Neutrophil (primary cell): ENCODE data around the gene IQSEC1.

ENCODE experiments used
- H3K27ac ChIP-seq: fragments of 200-600 bp; sonication (generic); 2 replicates; pipeline ENCODE4 v1.5.1; 2016; ENCODE audit warnings: mild to moderate bottlenecking, moderate library complexity
- H3K27me3 ChIP-seq: fragments of 200-600 bp; sonication (generic); 2 replicates; pipeline ENCODE4 v1.6.0; 2016; ENCODE audit warnings: mild to moderate bottlenecking
- H3K36me3 ChIP-seq: fragments of 200-600 bp; sonication (generic); 2 replicates; pipeline ENCODE4 v1.5.1; 2017
- H3K4me1 ChIP-seq, 2 experiments: fragments of 200-600 bp in 1 of 2; sonication (generic) in 1 of 2; 1 replicate in 1 of 2; 2 replicates in 1 of 2; pipeline versions ENCODE4 v1.5.1 to v1.6.1; 2013 to 2016; ENCODE audit warnings: low read depth in 1 of 2, low read length in 1 of 2, mild to moderate bottlenecking in 1 of 2, moderate library complexity in 1 of 2; ENCODE audit not compliant: control insufficient read depth in 1 of 2, insufficient read depth in 1 of 2
- H3K4me3 ChIP-seq, 2 experiments: fragments of 200-600 bp in 1 of 2; sonication (generic) in 1 of 2; 1 replicate in 1 of 2; 2 replicates in 1 of 2; pipeline ENCODE4 v1.5.1; 2013 to 2016; ENCODE audit warnings: low read depth in 1 of 2, low read length in 1 of 2, mild to moderate bottlenecking in 1 of 2, moderate library complexity in 1 of 2
- H3K9me3 ChIP-seq: fragments of 200-600 bp; sonication (generic); 2 replicates; pipeline ENCODE4 v1.5.1; 2016
- TF ChIP-seq, protein P1 (sequence below): fragments of 200-600 bp; sonication (generic); IDR thresholded peaks from 2 replicates; pipeline ENCODE4 v1.5.1; 2016; ENCODE audit warnings: antibody characterized with exemption

The IQSEC1 gene

GRCh38 chr3:13073326-13074005 is at the start of gene IQSEC1:
Gene IQSEC1, minus strand, starts transcription at chr3:13073429. Its CDS starts 415 bp downstream, at chr3:13073014.
- TF ChIP-seq, protein P1, sequence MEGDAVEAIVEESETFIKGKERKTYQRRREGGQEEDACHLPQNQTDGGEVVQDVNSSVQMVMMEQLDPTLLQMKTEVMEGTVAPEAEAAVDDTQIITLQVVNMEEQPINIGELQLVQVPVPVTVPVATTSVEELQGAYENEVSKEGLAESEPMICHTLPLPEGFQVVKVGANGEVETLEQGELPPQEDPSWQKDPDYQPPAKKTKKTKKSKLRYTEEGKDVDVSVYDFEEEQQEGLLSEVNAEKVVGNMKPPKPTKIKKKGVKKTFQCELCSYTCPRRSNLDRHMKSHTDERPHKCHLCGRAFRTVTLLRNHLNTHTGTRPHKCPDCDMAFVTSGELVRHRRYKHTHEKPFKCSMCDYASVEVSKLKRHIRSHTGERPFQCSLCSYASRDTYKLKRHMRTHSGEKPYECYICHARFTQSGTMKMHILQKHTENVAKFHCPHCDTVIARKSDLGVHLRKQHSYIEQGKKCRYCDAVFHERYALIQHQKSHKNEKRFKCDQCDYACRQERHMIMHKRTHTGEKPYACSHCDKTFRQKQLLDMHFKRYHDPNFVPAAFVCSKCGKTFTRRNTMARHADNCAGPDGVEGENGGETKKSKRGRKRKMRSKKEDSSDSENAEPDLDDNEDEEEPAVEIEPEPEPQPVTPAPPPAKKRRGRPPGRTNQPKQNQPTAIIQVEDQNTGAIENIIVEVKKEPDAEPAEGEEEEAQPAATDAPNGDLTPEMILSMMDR: no peak
- no peak within 1 kb of the TSS for H3K4me3 ChIP-seq
- H3K9me3 ChIP-seq: no peaks in the 10 kb centered on the region
- H3K4me1 ChIP-seq: peaks cover 11 to 14% of the 10 kb centered on the region in 2 experiments
- H3K27ac ChIP-seq: no peak within 1 kb of the TSS
- H3K36me3 ChIP-seq: no peaks in the 10 kb centered on the region
- peaks cover 70% of the 10 kb centered on the region for H3K27me3 ChIP-seq

GRCh38 chr3:13122081-13123012 is 49.1 kb upstream of the IQSEC1 start:
- Histone ChIP-seq H3K36me3 (no peaks in the 10 kb centered on the region), H3K4me1 (no peaks in the 10 kb centered on the region), H3K27me3 (peaks cover 6% of the 10 kb centered on the region), H3K27ac (no peak overlapping the region), H3K9me3 (no peaks in the 10 kb centered on the region), H3K4me3 (no peak overlapping the region)
- TF ChIP-seq, protein P1: no peak

DNA sequence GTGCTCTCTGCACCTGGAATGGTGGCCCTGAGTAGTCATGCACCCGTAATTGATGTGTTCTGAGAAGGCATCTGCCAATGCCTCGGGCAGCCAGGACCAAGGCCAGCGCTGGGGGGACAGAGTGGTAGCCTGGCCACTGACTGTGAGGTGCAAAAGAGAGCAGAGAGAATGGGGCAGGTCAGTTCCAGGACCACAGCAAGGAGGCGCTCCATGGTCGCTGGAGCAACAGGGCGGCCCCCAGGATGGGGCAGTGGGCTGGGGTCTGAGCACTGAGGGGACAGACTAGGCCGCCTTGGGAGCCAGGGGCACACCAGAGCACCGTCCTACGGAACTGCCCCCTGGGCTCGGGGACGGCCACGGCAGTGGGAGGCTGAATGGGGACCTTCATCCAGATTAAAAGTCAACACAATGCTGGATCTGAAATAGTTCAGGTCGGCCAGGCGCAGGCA is 48.3 kb upstream of the IQSEC1 start:
- Histone ChIP-seq H3K9me3 (no peaks in the 10 kb centered on the region), H3K27me3 (peaks cover 6% of the 10 kb centered on the region), H3K27ac (no peak overlapping the region), H3K4me1 (no peaks in the 10 kb centered on the region), H3K4me3 (no peak overlapping the region), H3K36me3 (no peaks in the 10 kb centered on the region)
- TF ChIP-seq, protein P1: no peak

- Histone ChIP-seq H3K27me3 (peaks cover 8% of the 10 kb centered on the region), H3K4me1 (no peaks in the 10 kb centered on the region), H3K36me3 (no peaks in the 10 kb centered on the region), H3K27ac (no peak overlapping the region), H3K4me3 (no peak overlapping the region), H3K9me3 (no peaks in the 10 kb centered on the region)
- TF ChIP-seq, protein P1: no peak
Observed at GRCh38 chr3:13120928-13121552, 47.8 kb upstream of the IQSEC1 start.

DNA sequence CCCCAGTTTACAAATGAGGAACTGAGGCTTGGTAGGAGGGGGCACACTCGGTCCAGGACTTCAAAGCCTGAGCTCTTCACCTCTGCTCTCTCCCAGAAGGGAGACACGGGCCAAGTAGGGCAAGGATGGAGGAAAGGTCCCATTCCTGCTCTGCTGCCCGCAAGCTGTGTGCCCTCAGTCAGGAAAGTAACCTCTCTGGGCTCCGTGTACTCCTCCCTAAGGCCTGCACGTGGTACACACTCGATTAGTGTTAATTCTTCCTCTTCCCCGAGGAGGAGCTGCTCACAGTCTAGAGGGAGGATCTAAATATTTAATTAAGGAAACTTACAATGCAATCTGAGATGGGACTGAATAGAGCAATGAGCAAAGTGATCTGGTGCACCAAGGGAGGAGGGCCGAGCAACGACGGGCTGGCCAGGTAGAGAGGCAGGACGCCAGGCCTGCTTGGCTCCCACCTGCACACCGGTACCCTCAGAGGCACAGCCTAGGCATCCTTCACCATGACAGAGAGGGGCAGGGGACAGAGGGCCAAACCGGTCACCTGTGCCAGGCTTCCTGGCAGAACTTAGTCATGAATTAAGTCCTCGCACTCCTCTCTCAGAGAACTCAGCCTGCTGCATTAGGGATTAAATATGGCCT is 47.2 kb upstream of the IQSEC1 start:
- H3K4me3 ChIP-seq: no peak overlapping the region
- no peaks in the 10 kb centered on the region for H3K36me3 ChIP-seq
- TF ChIP-seq, protein P1: no peak
- H3K27ac ChIP-seq: no peak overlapping the region
- H3K9me3 ChIP-seq: no peaks in the 10 kb centered on the region
- H3K27me3 ChIP-seq: peaks cover 14% of the 10 kb centered on the region
- no peaks in the 10 kb centered on the region for H3K4me1 ChIP-seq
